Effector memory CD8-positive, alpha-beta T cell (primary cell): Measurements from ENCODE around the gene GOLT1A.
A peak's percentile ranks its signal among the peaks of the same experiment; 100 is the strongest.

Source experiments
- ATAC-seq: fragments of 150-1000 bp; cut with Tn5 transposase; replicated peaks from 2 replicates; pipeline ENCODE4 v1.10.0; 2021; ENCODE audit warnings: mild to moderate bottlenecking, moderate library complexity
- DNase-seq, 3 experiments: peaks; one replicate each; pipeline ENCODE4 v3.0.0; 2021
- H3K27ac Mint-ChIP-seq, 2 donors: one replicate each; pipeline ENCODE4 v1.8.0; 2022; ENCODE audit warnings: mild to moderate bottlenecking in 2 of 2, mixed read lengths in 2 of 2, moderate library complexity in 2 of 2
- H3K27me3 Mint-ChIP-seq, 2 donors: one replicate each; pipeline ENCODE4 v1.8.0; 2022; ENCODE audit warnings: mixed read lengths in 2 of 2
- H3K36me3 Mint-ChIP-seq: one replicate; pipeline ENCODE4 v1.8.0; 2022; ENCODE audit warnings: mild to moderate bottlenecking, moderate library complexity, mixed read lengths; ENCODE audit not compliant: insufficient read depth
- H3K4me1 Mint-ChIP-seq, 2 donors: one replicate each; pipeline ENCODE4 v1.8.0; 2022; ENCODE audit warnings: low read depth in 2 of 2, mixed read lengths in 2 of 2
- H3K4me3 Mint-ChIP-seq, 2 donors: one replicate each; pipeline ENCODE4 v1.8.0; 2022; ENCODE audit warnings: mild to moderate bottlenecking in 2 of 2, mixed read lengths in 2 of 2, moderate library complexity in 2 of 2
- H3K9me3 Mint-ChIP-seq, 2 donors: one replicate each; pipeline ENCODE4 v1.8.0; 2022; ENCODE audit warnings: mixed read lengths in 2 of 2

The GOLT1A gene

DNA sequence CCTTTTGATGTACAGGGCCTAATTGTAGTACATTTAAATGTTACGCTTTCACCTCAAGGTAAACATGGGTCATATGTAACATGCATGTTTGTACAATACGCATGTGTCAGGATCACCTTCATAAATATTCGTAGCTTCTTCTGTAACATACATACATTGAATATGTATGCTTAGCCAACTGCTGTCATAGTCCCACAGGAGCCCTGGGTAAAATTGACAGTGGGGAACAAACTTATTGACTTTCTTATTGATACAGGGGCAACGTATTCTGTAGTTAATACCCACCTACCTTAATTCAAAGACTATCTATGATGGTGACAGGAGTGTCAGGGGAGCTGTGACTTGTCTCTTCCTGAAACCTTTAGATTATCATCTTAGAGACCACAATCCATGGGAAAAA lies 43.9 kb downstream of the GOLT1A start:
- Mint-ChIP-seq H3K4me1 (no peaks in the 10 kb centered on the region), H3K27me3 (peaks cover 15 to 30% of the 10 kb centered on the region in 2 donors), H3K4me3 (no peak overlapping the region), H3K27ac (no peak overlapping the region), H3K36me3 (no peaks in the 10 kb centered on the region), H3K9me3 (peaks cover 0 to 6% of the 10 kb centered on the region in 2 donors)
- ATAC-seq (no peak), DNase-seq (no peak)

DNA sequence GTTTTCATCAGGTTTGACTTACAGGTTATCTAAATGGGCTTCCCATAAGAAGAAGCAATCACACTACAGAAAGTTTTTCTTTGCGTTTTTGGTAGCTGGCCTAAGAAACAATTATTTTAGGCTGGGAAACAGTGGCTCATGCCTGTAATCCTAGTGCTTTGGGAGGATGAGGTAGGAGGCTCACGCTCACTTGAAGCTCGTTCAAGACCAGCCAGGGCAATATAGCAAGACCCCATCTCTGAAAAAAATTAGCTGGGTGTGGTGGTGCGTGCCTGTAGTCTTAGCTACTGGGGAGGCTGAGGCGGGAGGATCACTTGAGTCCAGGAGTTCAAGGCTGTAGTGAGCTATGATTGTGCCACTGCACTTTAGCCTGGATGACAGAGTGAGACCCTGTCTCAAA lies 46.1 kb downstream of the GOLT1A start:
- ATAC-seq, result no peak
- no peak for DNase-seq
- Mint-ChIP-seq H3K4me3 (no peak overlapping the region), H3K27me3 (peaks cover 23 to 24% of the 10 kb centered on the region in 2 donors), H3K4me1 (no peaks in the 10 kb centered on the region), H3K27ac (no peak overlapping the region), H3K9me3 (peaks cover 0 to 5% of the 10 kb centered on the region in 2 donors), H3K36me3 (no peaks in the 10 kb centered on the region)

DNA sequence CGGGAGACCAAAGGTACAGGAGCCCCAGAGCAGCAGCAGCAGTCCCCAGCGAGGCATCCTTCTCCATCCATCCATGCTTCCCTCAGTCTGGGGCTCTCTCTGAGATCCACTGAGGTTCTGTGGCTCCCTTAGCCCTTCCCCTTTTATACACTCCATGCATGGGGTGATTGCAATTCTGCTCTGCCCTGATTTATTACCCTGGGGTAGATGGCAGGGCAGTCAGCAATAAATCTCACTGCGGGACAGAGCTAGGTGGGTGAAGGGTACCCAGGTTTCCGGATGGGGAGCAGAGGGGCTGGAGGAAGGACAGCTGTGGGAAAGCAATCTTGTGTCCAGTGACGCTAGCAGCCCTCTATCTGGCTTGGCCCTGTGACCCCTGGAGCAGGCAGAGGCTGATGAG lies 47.6 kb downstream of the GOLT1A start, which contains the start of gene REN:
Gene REN (minus strand): TSS at position 119 of the 400 bp plus-strand sequence. CDS start 44 bp downstream, at position 75.
- no peaks in the 10 kb centered on the region for H3K4me1 Mint-ChIP-seq
- DNase-seq, result no peak
- peaks cover 0 to 2% of the 10 kb centered on the region in 2 donors for H3K9me3 Mint-ChIP-seq
- H3K27ac Mint-ChIP-seq, result no peak within 1 kb of the TSS
- no peak within 1 kb of the TSS for H3K4me3 Mint-ChIP-seq
- H3K36me3 Mint-ChIP-seq, result no peaks in the 10 kb centered on the region
- H3K27me3 Mint-ChIP-seq, result peaks cover 28% of the 10 kb centered on the region in 2 donors
- ATAC-seq, result no peak

DNA sequence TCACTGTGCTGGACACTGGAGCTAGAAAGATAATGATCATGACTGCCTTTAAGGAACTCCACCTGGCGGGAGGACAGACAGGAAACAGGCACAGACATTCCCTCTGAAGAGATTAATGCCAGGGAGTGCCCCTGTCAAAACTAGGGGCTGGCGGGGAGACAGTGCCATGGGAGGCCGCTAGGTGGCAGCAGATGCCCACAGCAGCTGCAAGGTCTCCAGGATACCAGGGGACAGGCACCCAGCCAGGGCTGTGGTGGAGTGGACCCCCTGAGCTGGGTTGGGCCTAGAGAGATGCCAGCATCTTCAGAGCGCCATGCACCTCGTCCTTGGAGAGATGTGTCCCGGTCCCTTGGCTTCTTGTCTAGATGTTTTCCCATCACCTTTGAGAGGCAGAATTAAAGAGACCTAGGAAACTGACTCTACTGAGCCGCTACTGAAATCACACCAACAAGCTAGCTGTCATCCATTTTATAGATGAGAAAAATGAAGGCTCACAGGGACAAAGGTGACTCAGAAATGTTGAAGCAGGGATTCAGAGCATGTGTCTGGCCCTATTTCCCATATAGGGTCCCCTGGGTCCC lies 51.2 kb downstream of the GOLT1A start:
- Mint-ChIP-seq H3K27me3 (peaks cover 44 to 55% of the 10 kb centered on the region in 2 donors), H3K36me3 (no peaks in the 10 kb centered on the region), H3K27ac (no peak overlapping the region), H3K4me1 (no peaks in the 10 kb centered on the region), H3K4me3 (no peak overlapping the region), H3K9me3 (no peaks in the 10 kb centered on the region)
- ATAC-seq (peak; percentile 98), DNase-seq (peak; percentile 73 to 80 (median 79))

DNA sequence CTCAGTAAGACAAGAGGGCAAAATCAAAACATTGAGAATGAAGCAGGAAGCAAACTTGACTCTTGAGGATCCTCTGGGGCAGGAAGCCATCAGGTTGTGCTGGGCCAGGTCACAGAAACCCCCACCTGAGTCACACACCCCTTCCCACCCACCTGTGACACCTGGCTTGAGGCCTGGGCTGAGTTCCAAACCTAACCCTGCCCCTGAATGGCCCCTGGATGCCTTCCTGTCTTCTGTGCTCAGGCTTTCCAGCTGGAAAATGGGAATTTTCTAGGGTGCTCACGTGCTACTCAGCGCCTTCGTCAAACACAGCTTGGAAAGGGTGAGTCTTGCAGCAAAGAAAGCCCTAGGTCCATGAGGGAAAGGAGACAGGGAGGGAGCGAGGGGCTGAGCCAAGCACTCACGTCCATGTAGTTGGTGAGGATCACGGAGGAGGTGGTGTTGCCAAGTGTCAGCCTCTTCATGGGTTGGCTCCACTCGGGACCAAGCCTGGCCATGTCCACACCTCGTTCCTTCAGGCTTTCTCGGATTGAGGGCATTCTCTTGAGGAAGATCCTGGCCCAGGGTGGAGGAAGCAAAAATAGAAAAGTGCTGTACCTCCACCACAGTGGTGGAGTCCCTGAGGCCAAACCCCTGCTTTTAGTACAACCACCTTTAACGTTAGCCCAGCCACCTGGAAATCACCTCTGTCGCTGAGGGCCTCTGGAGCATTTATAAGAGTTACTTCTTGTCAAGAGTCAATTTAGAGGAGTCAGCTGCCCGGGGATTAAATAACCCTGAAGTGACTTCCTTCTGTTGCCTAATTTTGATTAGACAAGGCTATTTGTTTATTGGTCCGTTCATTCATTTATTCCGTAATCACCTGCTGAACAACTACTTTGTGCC lies 51.9 kb downstream of the GOLT1A start:
- no peak overlapping the region for H3K27ac Mint-ChIP-seq
- H3K36me3 Mint-ChIP-seq, result no peaks in the 10 kb centered on the region
- ATAC-seq, result no peak
- H3K4me1 Mint-ChIP-seq, result no peaks in the 10 kb centered on the region
- no peak for DNase-seq
- peaks cover 44 to 59% of the 10 kb centered on the region in 2 donors for H3K27me3 Mint-ChIP-seq
- no peak overlapping the region for H3K4me3 Mint-ChIP-seq
- H3K9me3 Mint-ChIP-seq, result no peaks in the 10 kb centered on the region

DNA sequence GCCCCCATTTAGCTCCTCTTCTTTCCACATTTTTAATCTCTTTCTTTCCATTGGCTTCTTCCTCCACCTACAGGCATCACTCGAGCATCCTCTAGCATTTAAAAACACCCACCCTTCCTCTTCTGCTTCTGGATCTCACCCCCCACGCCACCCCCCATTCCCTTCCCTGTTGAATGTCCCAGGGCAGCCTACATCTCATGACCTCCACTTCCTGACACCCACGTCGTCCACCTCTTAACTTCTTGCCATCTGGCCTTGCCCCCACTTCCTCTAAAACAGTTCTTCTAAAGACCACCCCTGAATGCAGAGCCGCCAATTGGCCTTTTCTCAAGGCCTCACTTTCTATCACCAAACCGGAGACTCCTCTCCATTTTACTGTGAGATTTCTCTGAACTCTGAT lies 55.8 kb downstream of the GOLT1A start:
- Mint-ChIP-seq H3K9me3 (no peaks in the 10 kb centered on the region), H3K4me3 (no peak overlapping the region), H3K4me1 (peaks cover 0 to 1% of the 10 kb centered on the region in 2 donors), H3K36me3 (peaks cover 3% of the 10 kb centered on the region), H3K27ac (no peak overlapping the region), H3K27me3 (peaks cover 23 to 59% of the 10 kb centered on the region in 2 donors)
- DNase-seq (no peak), ATAC-seq (no peak)

DNA sequence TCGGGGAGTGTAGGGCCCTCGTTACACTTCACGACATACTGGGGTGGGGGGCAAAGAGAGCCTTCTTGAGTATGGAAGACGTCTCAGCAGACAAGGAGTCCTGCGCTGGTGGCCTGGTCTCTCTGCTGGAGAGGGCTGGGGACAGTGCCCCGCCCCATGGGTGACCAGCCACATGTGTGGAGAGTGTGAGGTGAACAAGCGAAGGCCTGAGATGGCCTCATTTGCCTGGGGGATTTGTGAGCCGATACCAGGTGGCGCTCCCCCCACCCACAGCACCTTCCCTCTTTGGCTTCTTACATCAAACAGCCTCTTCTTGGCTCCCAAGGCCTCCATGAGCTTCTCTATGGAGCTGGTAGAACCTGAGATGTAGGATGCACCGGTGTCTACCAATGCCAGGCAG lies 57.9 kb downstream of the GOLT1A start:
- Mint-ChIP-seq H3K4me1 (peaks cover 2 to 8% of the 10 kb centered on the region in 2 donors), H3K36me3 (peaks cover 3% of the 10 kb centered on the region), H3K27me3 (peaks cover 13 to 52% of the 10 kb centered on the region in 2 donors), H3K27ac (no peak overlapping the region), H3K9me3 (no peaks in the 10 kb centered on the region), H3K4me3 (no peak overlapping the region)
- no peak for ATAC-seq
- DNase-seq, result no peak

DNA sequence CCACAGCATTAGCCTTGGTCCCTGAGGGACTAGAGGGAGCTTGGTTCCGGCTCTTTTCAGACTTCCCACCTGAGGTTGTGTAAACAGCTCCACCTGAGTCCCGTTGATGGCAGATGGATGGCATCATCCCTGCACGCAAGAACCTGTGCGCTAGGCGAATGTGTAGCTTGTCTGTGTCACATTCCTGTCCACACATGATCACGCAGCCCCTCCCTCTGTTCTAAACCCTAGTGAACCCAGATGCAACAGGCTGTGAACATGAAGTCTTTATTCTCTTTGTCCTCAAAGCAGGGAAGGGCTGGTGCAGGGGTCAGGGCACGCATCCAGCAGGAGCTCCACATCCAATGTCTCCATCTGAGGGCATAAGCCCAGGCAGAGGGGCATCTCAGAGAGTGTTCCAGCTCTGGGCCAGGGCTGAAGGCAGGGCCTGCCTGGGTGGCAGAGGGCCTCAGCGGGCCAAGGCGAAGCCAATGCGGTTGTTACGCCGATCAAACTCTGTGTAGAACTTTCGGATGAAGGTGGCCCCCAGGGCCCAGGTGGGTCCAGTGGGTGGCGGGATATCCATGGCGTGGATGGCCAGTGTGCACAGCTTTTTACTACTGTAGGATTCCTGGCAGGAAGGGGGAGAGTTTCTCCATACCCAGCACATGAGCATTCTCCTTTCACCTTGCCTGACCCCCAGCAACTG lies 59.1 kb downstream of the GOLT1A start:
- no peak for DNase-seq
- Mint-ChIP-seq H3K4me1 (peaks cover 7 to 8% of the 10 kb centered on the region in 2 donors), H3K4me3 (no peak overlapping the region), H3K27ac (no peak overlapping the region), H3K36me3 (peaks cover 3% of the 10 kb centered on the region), H3K27me3 (peaks cover 5 to 41% of the 10 kb centered on the region in 2 donors), H3K9me3 (no peaks in the 10 kb centered on the region)
- ATAC-seq, result no peak

DNA sequence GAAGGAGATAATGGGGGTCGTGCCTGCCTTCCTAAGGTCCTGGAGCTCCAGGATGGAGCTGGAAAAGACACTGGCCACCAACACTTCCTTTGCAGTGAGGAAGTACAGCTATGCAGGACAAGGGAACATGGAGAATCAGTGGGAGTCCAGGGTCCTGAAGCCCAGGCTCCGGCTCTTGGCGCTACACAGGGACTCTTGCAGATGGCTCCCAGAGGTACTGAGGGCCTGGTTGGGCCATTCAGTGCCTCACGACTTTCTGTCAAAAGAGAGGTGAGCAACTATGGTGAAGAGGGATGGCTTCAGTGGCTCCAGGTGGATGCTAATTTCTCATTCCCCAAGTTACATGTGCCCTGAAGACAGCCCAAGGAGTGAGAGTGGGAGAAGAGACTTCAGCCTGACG lies 60.1 kb downstream of the GOLT1A start:
- Mint-ChIP-seq H3K27me3 (peaks cover 5 to 31% of the 10 kb centered on the region in 2 donors), H3K27ac (no peak overlapping the region), H3K4me3 (no peak overlapping the region), H3K9me3 (no peaks in the 10 kb centered on the region), H3K4me1 (peaks cover 7 to 8% of the 10 kb centered on the region in 2 donors), H3K36me3 (peaks cover 3% of the 10 kb centered on the region)
- no peak for ATAC-seq
- DNase-seq, result no peak

DNA sequence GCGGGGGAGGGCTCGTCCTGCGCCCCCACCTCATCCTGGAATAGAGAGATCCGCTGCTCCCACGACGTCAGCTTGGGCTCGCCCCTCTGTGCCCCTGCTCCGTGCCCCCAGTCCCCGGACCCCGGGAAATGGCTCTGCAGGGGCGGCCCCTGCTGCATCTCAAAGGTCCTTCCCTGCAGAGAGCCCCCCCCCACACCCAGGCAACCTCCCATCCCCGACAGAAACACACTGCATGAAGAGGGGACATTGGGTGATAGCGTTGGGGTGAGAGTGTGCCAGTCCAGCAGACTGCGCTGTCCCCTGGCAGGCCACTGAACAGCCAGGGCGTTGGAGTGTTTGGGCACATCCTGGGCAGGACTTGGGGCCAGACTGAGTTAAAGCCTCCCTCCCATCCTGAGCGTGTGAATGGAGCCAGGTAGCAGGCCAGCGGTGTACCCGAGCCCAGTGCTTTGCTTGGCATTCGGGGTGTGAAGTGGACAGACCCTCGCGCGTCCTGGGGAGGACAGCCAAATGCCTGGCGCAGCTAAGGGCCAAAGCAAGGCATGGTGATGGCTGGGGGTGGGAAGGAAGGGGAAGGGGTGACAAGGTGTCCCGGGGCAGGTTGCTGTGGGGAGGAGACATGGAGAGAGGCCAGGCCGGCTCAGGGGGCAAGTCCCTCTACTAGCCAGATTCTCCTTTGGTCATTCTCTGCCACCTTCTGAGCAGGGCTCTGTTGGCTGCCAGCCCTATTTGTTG lies 61.3 kb downstream of the GOLT1A start:
- peaks cover 3% of the 10 kb centered on the region for H3K36me3 Mint-ChIP-seq
- ATAC-seq, result peak; percentile 4
- peak overlapping the region in 1 of 2 donors; percentile 57 for H3K27ac Mint-ChIP-seq
- no peaks in the 10 kb centered on the region for H3K9me3 Mint-ChIP-seq
- H3K4me3 Mint-ChIP-seq, result peak overlapping the region; percentile 65 to 71
- peaks cover 0 to 28% of the 10 kb centered on the region in 2 donors for H3K27me3 Mint-ChIP-seq
- H3K4me1 Mint-ChIP-seq, result peaks cover 7 to 8% of the 10 kb centered on the region in 2 donors
- DNase-seq, result no peak

DNA sequence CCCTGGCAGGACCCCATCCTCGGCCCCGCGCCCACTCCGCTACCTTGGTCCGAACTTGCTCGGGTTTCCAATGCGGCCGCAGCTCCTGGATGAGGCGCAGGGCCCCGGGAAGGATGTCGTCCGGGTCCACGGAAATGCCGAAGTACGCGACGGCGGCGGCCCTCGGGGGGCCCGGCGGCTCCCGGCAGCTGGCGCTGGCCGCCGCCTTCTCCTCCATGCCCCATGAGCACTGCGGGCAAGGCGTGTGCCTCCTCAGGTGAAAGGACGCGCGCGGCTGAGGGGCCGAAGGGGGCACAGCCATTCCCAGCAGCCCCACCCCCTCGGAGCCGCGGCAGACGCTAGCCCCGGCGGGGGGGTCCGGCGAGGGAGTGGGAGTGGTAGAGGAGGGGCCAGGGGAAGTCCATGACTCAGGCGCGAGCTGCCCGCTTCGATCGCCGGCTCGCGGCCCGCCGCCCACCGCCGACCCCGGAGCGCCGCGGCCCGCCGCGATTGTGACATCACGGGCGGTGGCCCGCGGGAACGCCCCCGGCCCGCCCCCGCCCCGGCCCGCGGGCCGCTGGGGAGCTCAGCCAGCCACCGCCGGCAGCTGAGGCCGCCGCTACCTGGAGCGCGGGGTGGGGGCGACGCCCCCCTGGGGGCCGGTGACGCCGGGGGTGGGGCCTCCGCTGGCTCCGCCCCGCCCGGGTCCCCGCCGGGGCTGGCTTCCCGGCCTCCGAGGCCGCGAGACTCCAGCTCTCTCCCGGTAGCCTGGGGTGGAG lies 62.1 kb downstream of the GOLT1A start, which contains the start of gene ETNK2:
Gene ETNK2 (minus strand): TSS at position 493 of the 758 bp plus-strand sequence. CDS start 192 bp downstream, at position 301.
- H3K36me3 Mint-ChIP-seq, result peaks cover 3% of the 10 kb centered on the region
- peak; percentile 85 for ATAC-seq
- H3K4me1 Mint-ChIP-seq, result peaks cover 7 to 8% of the 10 kb centered on the region in 2 donors
- H3K9me3 Mint-ChIP-seq, result no peaks in the 10 kb centered on the region
- peak within 1 kb of the TSS; percentile 71 to 77 for H3K4me3 Mint-ChIP-seq
- peaks cover 0 to 23% of the 10 kb centered on the region in 2 donors for H3K27me3 Mint-ChIP-seq
- peak within 1 kb of the TSS in 1 of 2 donors; percentile 57 for H3K27ac Mint-ChIP-seq
- peak; percentile 40 to 65 (median 57) for DNase-seq
